ENCODE data around the gene LMNB1. TPM values are rescaled to one million over a fixed set of nuclear protein-coding genes. Genes with fewer than 3 reads are reported as not detected.

Gene LMNB1
- total and polyA plus RNA-seq, 2 experiments from 2014 or later, result 20.1 to 269 TPM

- TF ChIP-seq CTCF (conservative IDR thresholded peaks at IDR 0.05; ENCODE audit: low read depth in 2 of 2) (no peak), ZNF331 (CRISPR knock-in tag; IDR thresholded peaks at IDR 0.05; ENCODE audit: low read depth) (no peak), ZNF462 (CRISPR knock-in tag; IDR thresholded peaks at IDR 0.05) (no peak), STAT1 (IDR thresholded peaks at IDR 0.05; ENCODE audit: unreplicated experiment) (no peak)
Observed at GRCh38 chr5:126878634-126879033, 101.7 kb downstream of the LMNB1 start (continued).

- H3F3A ChIP-seq (replicated peaks; ENCODE audit: low read depth), result no peaks in the 10 kb centered on the region
- no peaks in the 10 kb centered on the region for H3K9me3 Mint-ChIP-seq
- no peaks in the 10 kb centered on the region for H3K79me2 ChIP-seq (replicated peaks; ENCODE audit: insufficient read depth)
- H3K4me1 ChIP-seq (ENCODE audit: insufficient read depth), result no peaks in the 10 kb centered on the region
- no peaks in the 10 kb centered on the region for H3K36me3 ChIP-seq (ENCODE audit: insufficient read depth)
- no peak overlapping the region for H3K27ac ChIP-seq (ENCODE audit: low read depth)
- H3K4me3 ChIP-seq, result no peak overlapping the region
- peaks cover 2% of the 10 kb centered on the region; the same call in 2 of the 3 replicates for H3K4me1 Mint-ChIP-seq
- no peaks in the 10 kb centered on the region; the same call in 1 of the 2 replicates for H3K9me2 ChIP-seq (ENCODE audit: insufficient read depth)
- no peak overlapping the region for H3K4me3 Mint-ChIP-seq
- H2AFZ ChIP-seq, result no peak overlapping the region
- H3K27me3 ChIP-seq (ENCODE audit: insufficient read depth), result no peaks in the 10 kb centered on the region
- no peaks in the 10 kb centered on the region for H3K36me3 Mint-ChIP-seq (ENCODE audit: low read depth)
- no peaks in the 10 kb centered on the region for H4K20me1 ChIP-seq (replicated peaks; ENCODE audit: insufficient read depth)
- ATAC-seq, result no peak
- DNase-seq (ENCODE audit: low spot score), result no peak
- no peak overlapping the region for H3K4me2 ChIP-seq
- H3K27me3 Mint-ChIP-seq (ENCODE audit: insufficient read depth, low read depth, poor library complexity), result no peaks in the 10 kb centered on the region
- H3K27ac Mint-ChIP-seq, result no peak overlapping the region
- TF ChIP-seq POLR2AphosphoS5 (IDR thresholded peaks at IDR 0.05; ENCODE audit: low read depth) (no peak), ZNF331 (CRISPR knock-in tag; IDR thresholded peaks at IDR 0.05; ENCODE audit: low read depth) (no peak), EZH2phosphoT487 (IDR thresholded peaks at IDR 0.05; ENCODE audit: unreplicated experiment) (no peak), CTCF (conservative IDR thresholded peaks at IDR 0.05; ENCODE audit: low read depth in 2 of 2) (no peak), CREB1 (CRISPR knock-in tag; IDR thresholded peaks at IDR 0.05; ENCODE audit: low read depth) (no peak), REST (IDR thresholded peaks at IDR 0.05; ENCODE audit: unreplicated experiment) (no peak)
Observed at GRCh38 chr5:126881821-126882600, 105.1 kb downstream of the LMNB1 start.

All from GM23338 (cell line).